HCT116 (cell line): ENCODE data around the gene REPS2. TPM values are rescaled to one million over a fixed set of nuclear protein-coding genes. Genes with fewer than 3 reads are reported as not detected.
A peak's percentile ranks its signal among the peaks of the same experiment; 100 is the strongest.

Source experiments
- ATAC-seq: fragments of 200-7000 bp; cut with Tn5 transposase; 2 replicates; pipeline ENCODE4 v1.9.1; 2020; ENCODE audit warnings: mild to moderate bottlenecking, moderate library complexity
- BruUV-seq: library from RNA; stranded (reverse); fragments of 400-500 nt; replicated peaks from 2 replicates; lab custom pipeline; 2021; lab: Mats Ljungman, UMichigan
- CTCF ChIA-PET: fragments of 300-600 bp; sonication (Branson Sonifier 250); formaldehyde crosslinking; loops from one replicate; lab custom pipeline; 2021; ENCODE audit warnings: antibody characterized with exemption; lab: Charles Lee
- POLR2A ChIA-PET: fragments of 300-600, 350-600 bp; sonication (Branson Sonifier 250); formaldehyde crosslinking; loops from one replicate; lab custom pipeline; 2021; ENCODE audit warnings: antibody characterized with exemption; lab: Charles Lee
- RAD21 ChIA-PET, 2 experiments: fragments of 300-600 bp; sonication (Branson Sonifier 250); formaldehyde crosslinking; loops; one replicate each; lab custom pipeline; 2023; ENCODE audit warnings: low total read pairs in 2 of 2; ENCODE audit not compliant: uncharacterized antibody in 2 of 2, unreplicated experiment in 2 of 2, low non-redundant PET in 1 of 2; lab: Charles Lee
- DNase-seq: peaks from one replicate; pipeline ENCODE4 v3.0.0-alpha.2; 2010; ENCODE audit warnings: low read depth, low spot score
- H2AFZ ChIP-seq: fragments of 200-600 bp; shearing (Covaris generic), sonication (generic); 2 replicates; pipeline ENCODE4 v1.6.1; 2017; ENCODE audit warnings: low read depth, mixed run types, mixed read lengths, antibody characterized with exemption, low read length; ENCODE audit not compliant: poor library complexity, severe bottlenecking
- H3K27ac ChIP-seq: 2 replicates; pipeline ENCODE4 v1.5.1; 2012; ENCODE audit warnings: low read depth, low read length
- H3K27me3 ChIP-seq: fragments of 200-600 bp; sonication (generic); 2 replicates; pipeline ENCODE4 v1.6.1; 2016; ENCODE audit warnings: mixed run types, low read length, mixed read lengths; ENCODE audit not compliant: insufficient read depth
- H3K36me3 ChIP-seq, 2 experiments: fragments of 200-500 bp in 1 of 2; fragments of 200-600 bp in 1 of 2; sonication (Bioruptor generic) in 1 of 2; sonication (generic) in 1 of 2; 2 replicates each; pipeline versions ENCODE4 v1.5.1 to v1.6.1; 2014 to 2016; ENCODE audit warnings: low read length in 2 of 2, inconsistent platforms in 1 of 2, mixed read lengths in 1 of 2, mixed run types in 1 of 2; ENCODE audit not compliant: insufficient read depth in 2 of 2, control insufficient read depth in 1 of 2
- H3K4me1 ChIP-seq, 2 experiments: fragments of 200-600 bp in 1 of 2; sonication (generic) in 1 of 2; 2 replicates each; pipeline versions ENCODE4 v1.5.1 to v1.6.1; 2012 to 2017; ENCODE audit warnings: low read length in 2 of 2, inconsistent platforms in 1 of 2, mild to moderate bottlenecking in 1 of 2, mixed read lengths in 1 of 2, mixed run types in 1 of 2, moderate library complexity in 1 of 2; ENCODE audit not compliant: insufficient read depth in 2 of 2, control insufficient read depth in 1 of 2
- H3K4me2 ChIP-seq: fragments of 200-600 bp; sonication (generic); 2 replicates; pipeline ENCODE4 v1.6.1; 2017; ENCODE audit warnings: mixed run types, low read length, mixed read lengths
- H3K4me3 ChIP-seq, 2 experiments: fragments of 200-600 bp in 1 of 2; sonication (generic) in 1 of 2; replicated peaks in 1 of 2; 2 replicates each; pipeline ENCODE4 v1.5.1; 2011 to 2016; ENCODE audit warnings: low read length in 2 of 2, control low read depth in 1 of 2, low read depth in 1 of 2, mild to moderate bottlenecking in 1 of 2, mixed read lengths in 1 of 2, mixed run types in 1 of 2
- H3K79me2 ChIP-seq: fragments of 200-600 bp; sonication (generic); 2 replicates; pipeline ENCODE4 v1.6.1; 2017; ENCODE audit warnings: mild to moderate bottlenecking, mixed run types, low read length, moderate library complexity, mixed read lengths; ENCODE audit not compliant: insufficient read depth
- H3K9ac ChIP-seq: fragments of 200-600 bp; sonication (generic); 2 replicates; pipeline ENCODE4 v1.6.1; 2016; ENCODE audit warnings: low read length, mixed read lengths
- H3K9me2 ChIP-seq: fragments of 200-600 bp; sonication (generic), shearing (Covaris generic); 2 replicates; pipeline ENCODE4 v1.6.1; 2017; ENCODE audit warnings: mixed run types, mild to moderate bottlenecking, moderate library complexity; ENCODE audit not compliant: insufficient read depth
- H3K9me3 ChIP-seq, 2 experiments: fragments of 200-500 bp in 1 of 2; fragments of 200-600 bp in 1 of 2; sonication (Bioruptor generic) in 1 of 2; sonication (generic) in 1 of 2; 2 replicates each; pipeline ENCODE4 v1.6.1; 2014 to 2017; ENCODE audit warnings: low read length in 2 of 2, mixed read lengths in 2 of 2, inconsistent platforms in 1 of 2, low read depth in 1 of 2, mild to moderate bottlenecking in 1 of 2, mixed run types in 1 of 2, moderate library complexity in 1 of 2; ENCODE audit not compliant: control insufficient read depth in 1 of 2, insufficient read depth in 1 of 2
- H4K20me1 ChIP-seq: fragments of 200-600 bp; sonication (generic), shearing (Covaris generic); 2 replicates; pipeline ENCODE4 v1.6.1; 2017; ENCODE audit warnings: mixed run types, mild to moderate bottlenecking, moderate library complexity; ENCODE audit not compliant: insufficient read depth
- EGR1 ChIP-seq: IDR thresholded peaks from 2 replicates; pipeline ENCODE4 v1.6.1; 2012; ENCODE audit warnings: low read depth
- ELF1 ChIP-seq: IDR thresholded peaks from 2 replicates; pipeline ENCODE4 v1.6.1; 2012; ENCODE audit warnings: low read depth, borderline replicate concordance
- JUND ChIP-seq: IDR thresholded peaks from 2 replicates; pipeline ENCODE4 v1.6.1; 2012
- POLR2A ChIP-seq: IDR thresholded peaks from 2 replicates; pipeline ENCODE4 v1.7.0; 2011; ENCODE audit warnings: borderline replicate concordance; ENCODE audit not compliant: insufficient read depth, insufficient read length; ENCODE audit errors: extremely low read depth
- SIN3A ChIP-seq: IDR thresholded peaks from 2 replicates; pipeline ENCODE4 v1.6.1; 2012; ENCODE audit warnings: low read depth
- TCF7L2 ChIP-seq: IDR thresholded peaks from 2 replicates; pipeline ENCODE4 v1.7.0; 2011; ENCODE audit warnings: borderline replicate concordance, inconsistent platforms; ENCODE audit not compliant: insufficient read depth, insufficient read length; ENCODE audit errors: extremely low read depth
- ZFX ChIP-seq: fragments of 450-650 bp; IDR thresholded peaks from 2 replicates; pipeline ENCODE4 v1.6.1; 2017
- intact Hi-C: fragments of 100-400 bp; cut with micrococcal nuclease; formaldehyde crosslinking; loops from 2 replicates; pipeline ENCODE4 v1.10.0; 2022
- total RNA-seq: library from RNA; stranded (reverse); gene quantifications from one replicate; pipeline ENCODE4 v1.2.1, GENCODE V29; 2021; ENCODE audit not compliant: unreplicated experiment
- TF ChIP-seq, protein P1 (sequence below): IDR thresholded peaks from 2 replicates; pipeline ENCODE4 v1.6.1; 2012; ENCODE audit warnings: low read depth

Gene REPS2
- total RNA-seq, 1 experiment from 2014 or later = 4.5 TPM

DNA sequence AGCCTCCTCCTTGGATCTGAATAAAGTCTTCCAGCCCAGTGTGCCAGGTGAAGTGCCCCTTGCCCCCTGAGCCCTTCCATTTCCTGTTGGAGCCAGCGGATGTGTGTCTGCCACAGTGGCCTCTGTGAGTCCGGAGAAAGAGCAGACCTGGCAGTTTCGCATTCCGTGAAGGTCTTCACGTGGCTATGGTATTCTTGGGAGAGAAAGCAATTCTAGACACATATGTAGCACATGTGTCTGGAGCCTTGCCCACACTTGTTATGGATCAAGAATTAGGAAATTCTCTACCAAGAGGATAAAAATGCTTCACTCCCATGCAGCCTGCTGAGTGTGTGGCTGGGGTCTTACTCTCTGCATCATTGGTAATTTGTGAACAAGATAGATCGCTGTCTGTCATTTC lies 130.9 kb downstream of the REPS2 start:
- no peaks in the 10 kb centered on the region for H3K79me2 ChIP-seq
- peaks cover 0 to 13% of the 10 kb centered on the region in 2 experiments; a peak in 2 of 4 replicates for H3K4me1 ChIP-seq
- BruUV-seq = no TSS peak
- no peak for ATAC-seq
- ChIA-PET POLR2A (no interaction called here), CTCF (no interaction called here), RAD21 (no interaction called here)
- H3K36me3 ChIP-seq = no peaks in the 10 kb centered on the region
- H3K9me3 ChIP-seq = no peaks in the 10 kb centered on the region
- H3K9ac ChIP-seq = no peak overlapping the region
- H3K9me2 ChIP-seq = no peaks in the 10 kb centered on the region
- DNase-seq = no peak
- H3K4me2 ChIP-seq = peak overlapping the region; percentile 43; the same call in 1 of the 2 replicates
- TF ChIP-seq, protein P1, sequence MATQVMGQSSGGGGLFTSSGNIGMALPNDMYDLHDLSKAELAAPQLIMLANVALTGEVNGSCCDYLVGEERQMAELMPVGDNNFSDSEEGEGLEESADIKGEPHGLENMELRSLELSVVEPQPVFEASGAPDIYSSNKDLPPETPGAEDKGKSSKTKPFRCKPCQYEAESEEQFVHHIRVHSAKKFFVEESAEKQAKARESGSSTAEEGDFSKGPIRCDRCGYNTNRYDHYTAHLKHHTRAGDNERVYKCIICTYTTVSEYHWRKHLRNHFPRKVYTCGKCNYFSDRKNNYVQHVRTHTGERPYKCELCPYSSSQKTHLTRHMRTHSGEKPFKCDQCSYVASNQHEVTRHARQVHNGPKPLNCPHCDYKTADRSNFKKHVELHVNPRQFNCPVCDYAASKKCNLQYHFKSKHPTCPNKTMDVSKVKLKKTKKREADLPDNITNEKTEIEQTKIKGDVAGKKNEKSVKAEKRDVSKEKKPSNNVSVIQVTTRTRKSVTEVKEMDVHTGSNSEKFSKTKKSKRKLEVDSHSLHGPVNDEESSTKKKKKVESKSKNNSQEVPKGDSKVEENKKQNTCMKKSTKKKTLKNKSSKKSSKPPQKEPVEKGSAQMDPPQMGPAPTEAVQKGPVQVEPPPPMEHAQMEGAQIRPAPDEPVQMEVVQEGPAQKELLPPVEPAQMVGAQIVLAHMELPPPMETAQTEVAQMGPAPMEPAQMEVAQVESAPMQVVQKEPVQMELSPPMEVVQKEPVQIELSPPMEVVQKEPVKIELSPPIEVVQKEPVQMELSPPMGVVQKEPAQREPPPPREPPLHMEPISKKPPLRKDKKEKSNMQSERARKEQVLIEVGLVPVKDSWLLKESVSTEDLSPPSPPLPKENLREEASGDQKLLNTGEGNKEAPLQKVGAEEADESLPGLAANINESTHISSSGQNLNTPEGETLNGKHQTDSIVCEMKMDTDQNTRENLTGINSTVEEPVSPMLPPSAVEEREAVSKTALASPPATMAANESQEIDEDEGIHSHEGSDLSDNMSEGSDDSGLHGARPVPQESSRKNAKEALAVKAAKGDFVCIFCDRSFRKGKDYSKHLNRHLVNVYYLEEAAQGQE = no peak
- H3K27ac ChIP-seq = no peak overlapping the region
- no peaks in the 10 kb centered on the region for H4K20me1 ChIP-seq
- H2AFZ ChIP-seq = no peak overlapping the region
- intact Hi-C loops = no loop called here
- H3K27me3 ChIP-seq = no peaks in the 10 kb centered on the region
- no peak overlapping the region for H3K4me3 ChIP-seq

DNA sequence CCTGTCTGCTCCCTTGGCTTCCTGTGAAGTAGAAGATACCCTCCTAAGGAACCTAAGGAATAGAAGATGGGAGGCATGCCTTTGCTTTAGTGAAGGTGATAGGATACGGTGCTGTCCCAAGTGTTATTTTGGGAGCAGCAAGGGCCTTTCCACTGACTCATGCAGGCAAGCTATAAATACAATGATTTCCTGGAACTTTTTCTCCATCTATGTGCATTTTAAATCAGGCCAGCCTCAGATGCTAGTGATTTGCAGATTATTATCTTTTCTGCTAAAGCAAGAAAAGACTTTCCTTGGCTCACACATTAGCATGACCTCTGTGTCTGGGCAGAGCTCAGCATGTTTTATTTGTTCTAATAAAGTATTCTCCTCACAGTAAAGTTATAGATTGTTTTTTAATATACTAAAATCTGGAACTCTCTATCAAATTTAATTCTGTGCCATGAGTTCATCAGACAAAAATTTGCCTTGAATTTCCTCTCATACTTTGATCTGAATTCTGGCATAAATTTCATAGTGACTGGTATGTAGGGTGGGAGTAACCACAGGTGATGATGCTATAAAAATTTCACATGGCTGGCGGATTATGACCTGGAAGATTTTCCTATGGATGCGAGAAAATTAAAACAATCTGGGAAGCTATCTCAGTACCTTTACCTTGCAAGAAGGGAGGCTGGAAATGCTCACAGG lies 131.7 kb downstream of the REPS2 start:
- ChIA-PET POLR2A (no interaction called here), CTCF (no interaction called here), RAD21 (no interaction called here)
- no peak overlapping the region for H3K9ac ChIP-seq
- H3K9me2 ChIP-seq = no peaks in the 10 kb centered on the region
- H3K9me3 ChIP-seq = no peaks in the 10 kb centered on the region
- H3K27me3 ChIP-seq = no peaks in the 10 kb centered on the region
- H2AFZ ChIP-seq = no peak overlapping the region
- H3K36me3 ChIP-seq = no peaks in the 10 kb centered on the region
- H3K27ac ChIP-seq = no peak overlapping the region
- H3K79me2 ChIP-seq = no peaks in the 10 kb centered on the region
- no peak overlapping the region for H3K4me3 ChIP-seq
- H3K4me1 ChIP-seq = peaks cover 0 to 13% of the 10 kb centered on the region in 2 experiments; a peak in 2 of 4 replicates
- no peak for ATAC-seq
- no TSS peak for BruUV-seq
- peak overlapping the region; percentile 43 for H3K4me2 ChIP-seq
- H4K20me1 ChIP-seq = no peaks in the 10 kb centered on the region
- TF ChIP-seq EGR1 (no peak), POLR2A (no peak), TCF7L2 (no peak), JUND (no peak), ZFX (no peak), SIN3A (no peak), ELF1 (no peak)
- no peak for DNase-seq
- intact Hi-C loops = no loop called here
